DMS114 treated with DMSO at 0.1 percent for 48 hours (cell line): Measurements from ENCODE around the gene RAB20.
"Not testable (repeated sequence)": the region's sequence is repeated elsewhere in the genome, so short reads cannot be mapped to it uniquely, and the experiment has no call there.

ENCODE experiments used
- DNase-seq: peaks from one replicate; lab custom pipeline; 2025; ENCODE audit not compliant: unreplicated experiment; lab: John Stamatoyannopoulos, UW

The RAB20 gene

GRCh38 chr13:110511509-110512181 is 49.9 kb downstream of the RAB20 start:
- no peak for DNase-seq

GRCh38 chr13:110509971-110510786 is 51.3 kb downstream of the RAB20 start:
- no peak for DNase-seq

GRCh38 chr13:110509478-110509926 is 52.0 kb downstream of the RAB20 start:
- DNase-seq = no peak

DNA sequence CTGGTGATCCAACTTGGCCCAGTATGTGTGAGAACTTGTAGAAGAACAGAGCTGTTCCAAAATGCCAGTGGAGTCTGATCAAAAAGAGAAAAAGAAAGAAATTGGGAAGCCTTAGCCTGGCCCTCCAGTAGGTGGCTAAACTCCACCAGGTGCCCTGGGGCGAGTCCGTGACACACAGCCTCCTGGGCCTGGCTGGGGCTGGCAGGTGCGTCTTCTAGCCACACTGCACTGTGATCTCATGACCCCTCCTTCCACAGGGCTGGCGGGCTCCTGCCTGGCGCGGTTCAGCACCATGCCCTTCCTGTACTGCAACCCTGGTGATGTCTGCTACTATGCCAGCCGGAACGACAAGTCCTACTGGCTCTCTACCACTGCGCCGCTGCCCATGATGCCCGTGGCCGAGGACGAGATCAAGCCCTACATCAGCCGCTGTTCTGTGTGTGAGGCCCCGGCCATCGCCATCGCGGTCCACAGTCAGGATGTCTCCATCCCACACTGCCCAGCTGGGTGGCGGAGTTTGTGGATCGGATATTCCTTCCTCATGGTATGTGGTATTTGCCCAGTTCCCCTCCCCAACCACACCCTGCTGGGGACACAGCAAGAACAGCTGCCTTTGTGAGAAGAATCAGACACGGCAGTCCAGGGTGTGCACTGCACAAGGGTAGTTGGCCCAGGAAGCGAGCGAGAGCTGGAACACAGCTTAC is 53.7 kb downstream of the RAB20 start:
- no peak for DNase-seq

DNA sequence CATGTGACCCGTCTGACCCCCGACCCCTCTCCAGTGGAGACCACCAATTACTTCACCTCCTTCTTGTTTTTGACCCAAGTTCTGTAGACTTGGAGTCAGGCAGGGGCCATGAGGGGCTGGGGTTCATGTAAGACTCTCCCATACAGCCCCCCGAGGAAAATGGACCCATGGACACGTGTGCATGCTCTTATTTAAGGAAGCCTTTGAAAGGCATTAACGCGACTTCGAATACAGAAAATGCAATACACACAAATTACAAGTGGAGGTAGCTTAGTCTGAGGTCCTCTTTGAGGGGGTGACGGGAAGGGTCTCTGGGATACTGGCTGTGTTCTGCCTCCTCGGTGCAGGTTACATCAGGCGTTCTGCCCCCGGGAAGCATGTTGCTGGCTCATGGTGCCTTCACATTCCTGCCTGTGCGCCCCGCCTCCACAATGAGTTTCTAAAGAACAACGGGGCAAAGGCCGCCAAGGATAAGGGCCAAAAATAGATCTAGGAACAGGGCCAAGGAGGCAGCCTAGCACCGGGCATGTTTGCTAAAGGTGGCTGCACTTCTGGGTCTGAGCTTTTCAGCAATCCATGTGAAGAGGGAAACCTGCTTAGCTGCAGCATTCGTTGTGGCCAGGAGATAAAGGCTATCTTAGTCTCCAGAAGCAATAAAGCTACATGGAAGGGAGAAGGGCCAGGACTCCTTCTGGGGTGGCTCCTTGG is 54.5 kb downstream of the RAB20 start:
- DNase-seq = no peak

GRCh38 chr13:110506396-110506795 is 55.1 kb downstream of the RAB20 start:
- DNase-seq = no peak

- no peak for DNase-seq
These were observed 55.9 kb downstream of the RAB20 start for GRCh38 chr13:110505594-110505993.

- no peak for DNase-seq
These were observed 57.5 kb downstream of the RAB20 start for GRCh38 chr13:110503979-110504499.

- DNase-seq = no peak
These were observed 58.3 kb downstream of the RAB20 start for GRCh38 chr13:110503037-110503901.

DNA sequence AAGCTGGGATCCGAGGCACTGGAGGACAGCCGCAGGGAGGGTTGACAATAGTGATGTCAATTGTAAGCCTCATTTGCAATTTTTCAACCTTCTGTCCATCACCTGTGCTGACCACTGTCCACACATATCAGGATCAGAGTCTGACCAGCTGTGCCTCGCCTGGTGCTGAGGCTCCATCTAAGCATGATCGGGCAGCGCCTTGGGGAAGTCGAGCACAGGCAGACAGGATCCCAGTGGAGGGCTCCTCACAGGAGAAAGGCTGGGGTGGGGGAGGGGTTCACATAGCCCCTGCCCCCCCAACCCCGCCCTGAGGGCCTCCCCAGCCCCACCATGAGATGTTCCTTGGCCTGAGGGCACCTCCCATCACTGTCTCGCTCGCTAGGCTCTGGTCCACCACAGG is 60.3 kb downstream of the RAB20 start:
- DNase-seq = no peak

GRCh38 chr13:110500341-110500740 is 61.2 kb downstream of the RAB20 start:
- no peak for DNase-seq

- DNase-seq = no peak
These were observed 61.8 kb downstream of the RAB20 start for GRCh38 chr13:110499621-110500281.

DNA sequence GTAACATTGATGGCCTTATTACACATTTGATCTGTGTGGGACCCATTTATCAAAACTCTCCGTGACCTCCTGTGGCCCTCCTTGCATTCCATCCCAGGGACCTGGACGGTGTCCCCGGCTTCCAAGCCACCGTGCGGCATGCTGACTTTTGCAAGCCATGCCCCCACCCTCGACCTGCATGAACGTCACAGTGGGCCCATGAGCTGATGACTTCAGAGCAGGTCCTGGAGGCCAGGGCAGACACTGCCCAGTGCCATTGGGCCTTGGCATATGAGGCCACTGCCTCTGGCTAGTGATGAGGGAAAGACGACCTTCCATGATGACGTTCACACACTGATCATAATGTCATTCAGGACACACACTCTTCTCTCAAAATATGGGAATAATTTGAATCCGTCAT is 62.8 kb downstream of the RAB20 start:
- DNase-seq = no peak

DNA sequence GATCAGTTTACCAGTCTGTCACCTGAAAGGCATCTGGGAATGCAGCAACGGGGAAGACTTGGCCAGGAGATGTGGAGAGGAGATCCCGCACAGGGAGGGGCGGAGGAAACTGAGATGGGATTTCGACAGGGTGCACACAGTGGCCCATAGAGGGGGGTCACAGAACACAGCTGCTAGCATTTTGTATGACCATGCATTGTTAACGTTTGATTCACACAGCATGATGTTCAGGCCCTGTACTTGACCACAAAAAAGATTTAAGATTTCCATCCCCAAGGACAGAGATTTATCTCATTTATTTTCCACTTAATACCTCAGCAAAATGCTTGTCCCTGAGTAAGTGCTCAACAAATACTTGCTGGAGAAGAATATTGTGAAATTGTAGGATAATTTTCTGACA is 63.2 kb downstream of the RAB20 start:
- no peak for DNase-seq

DNA sequence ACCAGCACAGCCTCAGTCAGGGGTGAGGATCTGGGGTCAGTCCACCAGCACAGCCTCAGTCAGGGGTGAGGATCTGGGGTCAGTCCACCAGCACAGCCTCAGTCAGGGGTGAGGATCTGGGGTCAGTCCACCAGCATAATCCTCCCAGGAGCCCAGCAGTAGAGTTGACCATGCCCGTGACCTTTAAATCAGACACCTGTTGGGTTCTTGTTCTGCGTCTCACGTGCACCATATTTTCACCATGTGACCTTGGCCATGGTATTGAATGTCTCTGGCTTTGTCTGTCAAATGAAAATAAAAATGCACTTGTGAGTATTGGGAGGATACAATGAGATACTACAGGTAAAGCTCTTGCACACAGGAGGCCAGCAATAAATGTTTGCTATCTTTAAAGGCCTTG is 63.6 kb downstream of the RAB20 start:
- DNase-seq = not testable (repeated sequence)

GRCh38 chr13:110497003-110497402 is 64.5 kb downstream of the RAB20 start:
- DNase-seq = no peak

GRCh38 chr13:110496281-110496680 is 65.2 kb downstream of the RAB20 start:
- no peak for DNase-seq

DNA sequence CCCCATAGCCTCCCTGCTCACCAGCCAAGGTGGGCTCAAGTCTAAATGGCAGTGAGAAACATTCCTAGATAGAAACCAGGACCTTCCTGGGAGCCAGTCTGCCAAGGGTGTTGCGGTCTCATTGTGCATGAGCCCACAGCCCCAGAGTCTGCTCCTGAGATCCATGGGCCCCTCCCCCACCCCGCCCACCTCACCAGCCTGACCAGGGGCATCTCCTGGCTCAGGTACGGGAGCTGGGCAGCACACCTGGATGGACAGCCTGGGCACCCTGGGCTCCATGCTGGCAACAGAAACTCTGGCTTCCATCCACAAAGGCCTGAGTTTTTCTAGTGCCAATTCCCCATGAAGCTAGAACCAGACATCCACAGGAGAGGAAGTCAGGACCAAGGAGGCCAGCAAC is 65.6 kb downstream of the RAB20 start:
- DNase-seq = no peak

- no peak for DNase-seq
These were observed 66.1 kb downstream of the RAB20 start for GRCh38 chr13:110495376-110495775.

- DNase-seq = no peak
These were observed 67.9 kb downstream of the RAB20 start for GRCh38 chr13:110493613-110494012.
